Measurements from ENCODE around the gene ZNF385A.

DNA sequence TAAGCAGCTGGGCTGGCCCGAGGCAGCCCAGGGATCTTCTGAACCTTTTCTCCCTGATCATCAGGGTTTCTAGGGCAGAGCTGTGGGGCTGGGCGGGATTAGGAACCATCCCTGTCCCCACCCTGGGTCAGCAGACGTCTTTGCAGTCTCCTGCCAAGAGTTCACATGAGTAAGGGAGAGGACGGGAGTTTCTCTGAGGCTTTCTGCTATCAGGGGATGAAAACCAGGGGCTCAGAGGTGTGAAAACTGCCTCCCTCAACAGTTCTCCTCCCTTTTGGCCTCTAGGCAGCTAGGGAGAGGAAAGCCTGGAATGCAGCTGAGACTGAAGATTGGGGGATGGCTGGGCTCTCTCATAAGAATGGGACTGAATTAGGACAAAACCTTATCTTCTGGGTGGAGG is 7.9 kb downstream of the ZNF385A start:
- TF ChIP-seq CTCF (IDR thresholded peaks at IDR 0.05) = no peak
- no peak for TF ChIP-seq POLR2A (IDR thresholded peaks at IDR 0.05)

All from heart left ventricle (tissue), 13 donors.